ENCODE measurements around the gene SORCS2.

GRCh38 chr4:7463566-7464258 lies 271.4 kb downstream of the SORCS2 start:
- TF ChIP-seq ZNF830 (tag by site-specific recombination; IDR thresholded peaks at IDR 0.05; ENCODE audit: low read depth): no peak
- TF ChIP-seq ZNF24 (tag by site-specific recombination; IDR thresholded peaks at IDR 0.05): no peak
- no peak for TF ChIP-seq ZNF221 (tag by site-specific recombination; IDR thresholded peaks at IDR 0.05; ENCODE audit: borderline replicate concordance)
- TF ChIP-seq CTCF (tag by site-specific recombination; IDR thresholded peaks at IDR 0.05): no peak
- TF ChIP-seq ELK4 (IDR thresholded peaks at IDR 0.05; ENCODE audit: borderline replicate concordance, low read depth, low read length): no peak
- no peak for TF ChIP-seq PATZ1 (tag by site-specific recombination; IDR thresholded peaks at IDR 0.05)
- TF ChIP-seq ZNF274 (IDR thresholded peaks at IDR 0.05; ENCODE audit: low read length): no peak
- no peak for TF ChIP-seq ZNF274 (tag by site-specific recombination; IDR thresholded peaks at IDR 0.05; ENCODE audit: borderline replicate concordance)
- TF ChIP-seq ZNF621 (tag by site-specific recombination; IDR thresholded peaks at IDR 0.05): no peak
- TF ChIP-seq ZNF585B (tag by site-specific recombination; IDR thresholded peaks at IDR 0.05): no peak
- TF ChIP-seq PRDM1 (tag by site-specific recombination; IDR thresholded peaks at IDR 0.05): no peak
- TF ChIP-seq ZBTB21 (tag by site-specific recombination; IDR thresholded peaks at IDR 0.05): no peak
- TF ChIP-seq TCF7L2 (IDR thresholded peaks at IDR 0.05; ENCODE audit: borderline replicate concordance, low read depth, low read length): no peak

Measured in HEK293 (cell line).